Activated CD4-positive, CD25-positive, alpha-beta regulatory T cell treated with anti-CD3 and anti-CD28 coated beads, Interleukin-2, amount 50 U/mL, for 72 hours (primary cell): ENCODE results near the gene PLEK.
"Not testable (repeated sequence)": the region's sequence is repeated elsewhere in the genome, so short reads cannot be mapped to it uniquely, and the experiment has no call there.

Experiments
- DNase-seq: peaks from one replicate; pipeline ENCODE4 v3.0.0; 2021

PLEK gene

GRCh38 chr2:68386365-68386764 lies 21.3 kb downstream of the PLEK start:
- no peak for DNase-seq

GRCh38 chr2:68387408-68388350 lies 22.6 kb downstream of the PLEK start:
- DNase-seq: no peak

GRCh38 chr2:68388358-68388757 lies 23.3 kb downstream of the PLEK start:
- no peak for DNase-seq

- DNase-seq: no peak
These were observed 23.7 kb downstream of the PLEK start for GRCh38 chr2:68388772-68389171.

- no peak for DNase-seq
These were observed 25.0 kb downstream of the PLEK start for GRCh38 chr2:68390114-68390513.

GRCh38 chr2:68390586-68390985 lies 25.5 kb downstream of the PLEK start:
- no peak for DNase-seq

GRCh38 chr2:68391099-68391498 lies 26.0 kb downstream of the PLEK start:
- DNase-seq: no peak

GRCh38 chr2:68391869-68392268 lies 26.8 kb downstream of the PLEK start:
- DNase-seq: no peak

GRCh38 chr2:68396093-68396492 lies 31.0 kb downstream of the PLEK start:
- DNase-seq: no peak

GRCh38 chr2:68397704-68398263 lies 32.7 kb downstream of the PLEK start:
- DNase-seq: not testable (repeated sequence)

GRCh38 chr2:68403199-68403644 lies 38.1 kb downstream of the PLEK start:
- no peak for DNase-seq

- no peak for DNase-seq
These were observed 39.1 kb downstream of the PLEK start for GRCh38 chr2:68404164-68404563.

GRCh38 chr2:68404893-68405799 lies 40.1 kb downstream of the PLEK start:
- no peak for DNase-seq

- DNase-seq: no peak
These were observed 46.5 kb downstream of the PLEK start for GRCh38 chr2:68411397-68412126.

- DNase-seq: no peak
These were observed 47.2 kb downstream of the PLEK start for GRCh38 chr2:68412127-68412819.

- DNase-seq: no peak
These were observed 48.4 kb downstream of the PLEK start for GRCh38 chr2:68413466-68413865.

GRCh38 chr2:68414452-68414851 lies 49.4 kb downstream of the PLEK start:
- no peak for DNase-seq

GRCh38 chr2:68414876-68415275 lies 49.8 kb downstream of the PLEK start:
- DNase-seq: no peak

- no peak for DNase-seq
These were observed 50.4 kb downstream of the PLEK start for GRCh38 chr2:68415521-68415920.

- no peak for DNase-seq
These were observed 51.1 kb downstream of the PLEK start for GRCh38 chr2:68416081-68416675.

- DNase-seq: no peak
These were observed 52.8 kb downstream of the PLEK start for GRCh38 chr2:68417926-68418325.

GRCh38 chr2:68418419-68418818 lies 53.3 kb downstream of the PLEK start:
- no peak for DNase-seq
